HFF-Myc (cell line): ENCODE results near the gene SYS1.
"Not testable (repeated sequence)": the region's sequence is repeated elsewhere in the genome, so short reads cannot be mapped to it uniquely, and the experiment has no call there.

Experiments used
- DNase-seq: peaks from one replicate; pipeline ENCODE4 v3.0.0-alpha.2; 2011; ENCODE audit warnings: low read depth; ENCODE audit errors: extremely low read depth
- H3K4me3 ChIP-seq: replicated peaks from 2 replicates; pipeline ENCODE4 v1.5.1; 2011; ENCODE audit warnings: low read depth, mild to moderate bottlenecking, control low read depth, low read length
- TF ChIP-seq, protein P1 (sequence below): IDR thresholded peaks from 2 replicates; pipeline ENCODE4 v1.5.1; 2012; ENCODE audit warnings: mild to moderate bottlenecking, low read depth, low read length, control low read depth; ENCODE audit errors: missing control alignments

SYS1 gene

DNA sequence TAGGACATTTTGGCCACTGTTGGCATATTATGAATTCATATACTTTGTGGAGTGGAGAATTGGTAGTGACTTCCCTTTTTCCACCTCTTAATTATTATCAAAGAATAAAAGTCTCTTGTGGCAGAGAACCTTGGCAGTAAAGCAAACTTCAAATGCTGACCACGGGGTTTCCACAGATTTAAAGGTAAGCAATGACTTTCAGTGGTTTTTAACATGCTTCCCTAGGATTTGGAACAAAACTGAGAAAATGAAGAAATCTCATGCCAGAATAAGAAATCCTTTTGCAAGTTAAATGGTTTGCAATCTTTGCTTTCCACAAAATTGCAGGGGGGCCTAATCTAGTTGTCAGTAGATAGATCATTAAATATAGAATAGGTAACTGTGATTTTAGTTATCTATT, 12.7 kb upstream of the SYS1 start:
- H3K4me3 ChIP-seq: no peak overlapping the region
- TF ChIP-seq, protein P1, sequence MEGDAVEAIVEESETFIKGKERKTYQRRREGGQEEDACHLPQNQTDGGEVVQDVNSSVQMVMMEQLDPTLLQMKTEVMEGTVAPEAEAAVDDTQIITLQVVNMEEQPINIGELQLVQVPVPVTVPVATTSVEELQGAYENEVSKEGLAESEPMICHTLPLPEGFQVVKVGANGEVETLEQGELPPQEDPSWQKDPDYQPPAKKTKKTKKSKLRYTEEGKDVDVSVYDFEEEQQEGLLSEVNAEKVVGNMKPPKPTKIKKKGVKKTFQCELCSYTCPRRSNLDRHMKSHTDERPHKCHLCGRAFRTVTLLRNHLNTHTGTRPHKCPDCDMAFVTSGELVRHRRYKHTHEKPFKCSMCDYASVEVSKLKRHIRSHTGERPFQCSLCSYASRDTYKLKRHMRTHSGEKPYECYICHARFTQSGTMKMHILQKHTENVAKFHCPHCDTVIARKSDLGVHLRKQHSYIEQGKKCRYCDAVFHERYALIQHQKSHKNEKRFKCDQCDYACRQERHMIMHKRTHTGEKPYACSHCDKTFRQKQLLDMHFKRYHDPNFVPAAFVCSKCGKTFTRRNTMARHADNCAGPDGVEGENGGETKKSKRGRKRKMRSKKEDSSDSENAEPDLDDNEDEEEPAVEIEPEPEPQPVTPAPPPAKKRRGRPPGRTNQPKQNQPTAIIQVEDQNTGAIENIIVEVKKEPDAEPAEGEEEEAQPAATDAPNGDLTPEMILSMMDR: no peak
- no peak for DNase-seq

DNA sequence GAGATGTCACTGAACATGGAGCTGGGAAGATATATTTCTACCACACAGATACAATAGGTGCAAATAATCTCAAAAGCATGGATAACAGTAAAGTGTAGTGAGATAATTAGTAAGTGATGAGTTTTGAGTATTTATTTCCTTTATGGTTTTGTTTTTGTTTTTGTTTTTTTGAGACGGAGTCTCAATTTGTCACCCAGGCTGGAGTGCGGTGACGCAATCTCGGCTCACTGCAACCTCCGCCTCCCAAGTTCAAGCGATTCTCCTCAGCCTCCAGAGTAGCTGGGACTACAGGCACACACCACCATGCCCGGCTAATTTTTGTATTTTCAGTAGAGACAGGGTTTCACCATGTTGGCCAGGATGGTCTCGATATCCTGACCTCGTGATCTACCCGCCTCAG, 12.2 kb upstream of the SYS1 start:
- not testable (repeated sequence) for H3K4me3 ChIP-seq, DNase-seq

DNA sequence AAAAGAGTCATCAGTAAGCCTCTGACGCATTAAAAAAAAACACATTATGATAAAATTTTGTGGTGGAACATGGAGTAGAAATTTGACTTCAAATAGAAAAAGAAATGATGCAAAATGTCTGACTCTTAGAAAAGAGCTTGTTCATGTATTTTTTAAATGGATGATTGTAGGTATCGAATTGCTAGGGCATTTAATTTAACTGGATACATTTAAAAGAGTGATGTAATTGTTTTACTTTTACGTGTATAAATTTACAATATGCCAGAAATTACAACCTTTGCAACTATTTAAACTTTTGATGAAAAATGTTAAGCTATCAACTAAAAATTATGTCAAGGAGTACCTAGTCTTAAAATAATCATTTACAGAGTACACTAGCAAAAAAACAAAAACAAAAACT, 10.2 kb upstream of the SYS1 start:
- H3K4me3 ChIP-seq: no peak overlapping the region
- TF ChIP-seq, protein P1: no peak
- DNase-seq: no peak

DNA sequence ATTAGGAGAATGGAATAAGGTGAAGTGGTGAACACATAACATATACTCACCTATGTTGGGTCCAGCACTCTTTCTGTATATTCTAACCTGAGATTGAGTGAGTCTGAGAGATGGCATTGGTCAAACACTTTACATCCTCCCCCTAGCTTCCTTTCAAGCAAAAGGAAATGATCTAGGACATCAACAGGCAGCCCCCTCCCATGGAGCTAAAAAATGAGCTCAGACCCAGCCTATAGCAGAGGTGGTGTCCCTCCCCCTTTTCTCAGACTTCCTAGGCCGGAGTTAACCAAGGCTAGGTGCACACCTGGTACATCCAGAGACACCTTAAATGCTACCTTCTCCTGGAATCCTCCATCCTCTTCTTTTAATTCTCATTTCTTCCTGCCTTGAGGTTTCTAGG, 9.2 kb upstream of the SYS1 start:
- TF ChIP-seq, protein P1: no peak
- no peak overlapping the region for H3K4me3 ChIP-seq
- DNase-seq: no peak

DNA sequence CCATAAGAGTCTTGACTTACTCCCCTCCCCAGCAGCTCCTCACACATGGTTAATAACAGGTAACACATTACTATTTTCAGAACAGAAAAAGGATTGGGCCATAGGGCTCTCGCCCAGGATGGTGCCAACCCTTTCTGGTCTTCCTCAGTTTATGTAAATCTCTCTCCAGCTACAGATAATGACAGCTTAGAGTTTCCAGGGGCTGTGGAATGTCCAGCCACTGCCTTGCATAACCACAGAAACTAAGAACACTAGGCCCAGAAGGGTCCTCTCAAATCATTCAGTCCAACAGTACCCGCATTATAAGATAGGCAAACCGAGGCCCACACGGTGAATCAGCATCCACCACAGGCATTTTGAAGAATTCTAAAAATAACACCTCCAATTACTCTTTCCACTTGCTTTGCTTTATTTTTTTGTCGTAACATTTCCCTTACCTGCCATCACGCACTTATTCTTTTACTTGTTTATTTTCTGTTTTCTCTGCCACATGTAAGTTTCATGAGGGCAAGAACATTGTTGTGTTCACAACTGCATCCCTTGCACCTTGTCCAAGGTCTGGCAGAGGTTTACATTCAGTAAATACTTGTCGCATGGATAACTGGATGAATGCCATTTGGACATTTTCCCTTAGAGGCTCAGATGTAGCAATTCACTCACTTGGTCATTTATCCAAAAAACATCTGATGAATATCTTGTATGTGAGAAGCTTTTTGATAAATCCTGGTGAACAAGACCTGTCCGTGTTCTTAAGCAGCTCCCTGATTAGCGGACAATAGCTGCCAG, 8.3 kb upstream of the SYS1 start:
- no peak for DNase-seq
- TF ChIP-seq, protein P1: no peak
- no peak overlapping the region for H3K4me3 ChIP-seq

DNA sequence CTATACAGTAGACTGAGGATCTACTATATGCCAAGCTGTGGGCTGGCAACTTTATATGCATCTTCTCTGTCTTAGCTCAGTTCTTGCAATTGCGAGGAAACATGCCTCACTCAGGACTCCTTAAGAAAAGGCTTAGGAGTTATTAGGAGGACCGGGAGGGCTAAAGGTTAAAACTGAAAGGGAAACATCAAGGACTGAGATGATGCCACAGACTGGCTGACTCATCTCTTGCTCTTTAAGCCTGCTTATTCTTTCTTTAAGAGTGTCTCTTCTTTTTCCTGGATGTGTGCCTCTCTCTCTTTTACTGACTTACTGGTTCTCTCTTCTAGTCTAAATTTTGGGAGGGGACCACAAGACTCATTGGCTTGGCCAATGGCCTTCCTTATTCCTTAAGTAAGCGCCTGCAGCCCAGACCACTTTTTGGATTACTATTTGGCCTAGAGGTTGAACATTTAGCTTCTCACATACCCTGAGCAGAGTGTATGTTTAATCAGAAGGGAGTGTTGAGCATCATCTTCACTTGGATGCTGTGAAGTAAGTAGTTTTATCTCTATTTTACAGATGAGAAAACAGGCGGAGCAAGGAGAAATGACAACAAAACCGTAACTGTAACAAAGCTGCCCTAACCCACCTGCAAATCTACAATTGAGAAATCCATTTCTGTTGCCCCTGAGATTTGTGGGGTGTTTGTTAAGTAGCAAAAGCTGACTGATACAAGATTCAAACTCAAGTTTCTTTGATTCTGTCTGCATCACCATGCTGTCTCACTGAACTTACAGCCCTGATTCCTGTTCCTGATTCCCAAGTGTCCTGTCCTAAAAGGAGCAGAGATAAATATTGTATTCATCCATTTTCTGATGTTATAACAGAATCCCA, 7.5 kb upstream of the SYS1 start:
- H3K4me3 ChIP-seq: no peak overlapping the region
- no peak for DNase-seq
- TF ChIP-seq, protein P1: no peak
